ENCODE results near the gene C4BPB. TPM values are rescaled to one million over a fixed set of nuclear protein-coding genes. Genes with fewer than 3 reads are reported as not detected.

C4BPB gene
- total RNA-seq, 1 donor from 2014 or later = 6.6 TPM

GRCh38 chr1:207124389-207124788, 35.7 kb downstream of the C4BPB start:
- no peaks in the 10 kb centered on the region for H3K27me3 Mint-ChIP-seq (ENCODE audit: unreplicated experiment)
- H3K4me3 Mint-ChIP-seq (ENCODE audit: unreplicated experiment) = no peak overlapping the region
- DNase-seq (ENCODE audit: low spot score) = no peak
- no peaks in the 10 kb centered on the region for H3K9me3 Mint-ChIP-seq (ENCODE audit: unreplicated experiment)
- H3K36me3 Mint-ChIP-seq (ENCODE audit: low read depth, unreplicated experiment) = peaks cover 5% of the 10 kb centered on the region
- no peak overlapping the region for H3K27ac Mint-ChIP-seq (ENCODE audit: unreplicated experiment)
- no peaks in the 10 kb centered on the region for H3K4me1 Mint-ChIP-seq (ENCODE audit: unreplicated experiment)
- no peak for TF ChIP-seq CTCF (IDR thresholded peaks at IDR 0.05; ENCODE audit: unreplicated experiment)

- H3K4me1 Mint-ChIP-seq (ENCODE audit: unreplicated experiment) = no peaks in the 10 kb centered on the region
- no peaks in the 10 kb centered on the region for H3K27me3 Mint-ChIP-seq (ENCODE audit: unreplicated experiment)
- TF ChIP-seq CTCF (IDR thresholded peaks at IDR 0.05; ENCODE audit: unreplicated experiment) = no peak
- no peak for DNase-seq (ENCODE audit: low spot score)
- H3K27ac Mint-ChIP-seq (ENCODE audit: unreplicated experiment) = no peak overlapping the region
- no peak overlapping the region for H3K4me3 Mint-ChIP-seq (ENCODE audit: unreplicated experiment)
- H3K9me3 Mint-ChIP-seq (ENCODE audit: unreplicated experiment) = no peaks in the 10 kb centered on the region
- peaks cover 5% of the 10 kb centered on the region for H3K36me3 Mint-ChIP-seq (ENCODE audit: low read depth, unreplicated experiment)
Observed at GRCh38 chr1:207128336-207128921, 39.8 kb downstream of the C4BPB start.

DNA sequence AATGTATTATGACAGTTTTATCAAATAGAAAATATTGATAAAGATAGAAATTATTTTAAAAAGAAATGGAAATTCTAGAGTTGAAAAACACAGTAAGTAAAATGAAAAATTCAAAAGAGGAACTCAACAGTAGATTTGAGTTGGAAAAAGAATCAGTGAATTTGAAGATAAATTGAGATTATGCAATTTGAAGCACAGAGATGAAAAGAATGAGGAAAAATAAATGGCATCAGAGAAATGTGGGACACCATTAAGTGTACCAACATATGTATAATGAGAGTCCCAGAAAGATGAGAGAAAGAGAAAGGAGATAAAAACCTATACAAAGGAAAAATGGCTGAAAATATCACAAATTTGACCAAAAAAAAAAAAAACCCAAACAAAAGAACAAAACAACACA, 40.4 kb downstream of the C4BPB start:
- Mint-ChIP-seq H3K27me3 (ENCODE audit: unreplicated experiment) (no peaks in the 10 kb centered on the region), H3K4me3 (ENCODE audit: unreplicated experiment) (no peak overlapping the region), H3K9me3 (ENCODE audit: unreplicated experiment) (no peaks in the 10 kb centered on the region), H3K36me3 (ENCODE audit: low read depth, unreplicated experiment) (peaks cover 5% of the 10 kb centered on the region), H3K4me1 (ENCODE audit: unreplicated experiment) (no peaks in the 10 kb centered on the region), H3K27ac (ENCODE audit: unreplicated experiment) (no peak overlapping the region)
- TF ChIP-seq CTCF (IDR thresholded peaks at IDR 0.05; ENCODE audit: unreplicated experiment) = no peak
- DNase-seq (ENCODE audit: low spot score) = no peak

- no peak overlapping the region for H3K4me3 Mint-ChIP-seq (ENCODE audit: unreplicated experiment)
Observed at GRCh38 chr1:207130252-207131036, 41.8 kb downstream of the C4BPB start.

More at GRCh38 chr1:207130252-207131036, 41.8 kb downstream of the C4BPB start:
- H3K36me3 Mint-ChIP-seq (ENCODE audit: low read depth, unreplicated experiment) = peaks cover 5% of the 10 kb centered on the region
- no peak for DNase-seq (ENCODE audit: low spot score)
- H3K27me3 Mint-ChIP-seq (ENCODE audit: unreplicated experiment) = no peaks in the 10 kb centered on the region
- no peak for TF ChIP-seq CTCF (IDR thresholded peaks at IDR 0.05; ENCODE audit: unreplicated experiment)
- no peak overlapping the region for H3K27ac Mint-ChIP-seq (ENCODE audit: unreplicated experiment)
- H3K9me3 Mint-ChIP-seq (ENCODE audit: unreplicated experiment) = no peaks in the 10 kb centered on the region
- no peaks in the 10 kb centered on the region for H3K4me1 Mint-ChIP-seq (ENCODE audit: unreplicated experiment)
